Immature natural killer cell (primary cell): ENCODE results near the gene ATAD3A. TPM values are rescaled to one million over a fixed set of nuclear protein-coding genes. Genes with fewer than 3 reads are reported as not detected.
A peak's percentile ranks its signal among the peaks of the same experiment; 100 is the strongest.

Experiments
- DNase-seq, 3 donors: peaks; one replicate each; pipeline ENCODE4 v3.0.0; 2022; ENCODE audit warnings: mixed read lengths in 1 of 3
- H3K27ac Mint-ChIP-seq, 6 donors: one replicate each; pipeline ENCODE4 v1.8.0; 2020; ENCODE audit warnings: mixed read lengths in 6 of 6, mild to moderate bottlenecking in 5 of 6, inconsistent platforms in 4 of 6, moderate library complexity in 3 of 6
- H3K27me3 Mint-ChIP-seq, 3 donors: one replicate each; pipeline ENCODE4 v1.8.0; 2020 to 2021; ENCODE audit warnings: low read depth in 3 of 3, mild to moderate bottlenecking in 3 of 3, mixed read lengths in 3 of 3, moderate library complexity in 3 of 3, inconsistent platforms in 1 of 3
- H3K36me3 Mint-ChIP-seq, 3 donors: one replicate each; pipeline ENCODE4 v1.8.0; 2020; ENCODE audit warnings: mixed read lengths in 3 of 3, inconsistent platforms in 2 of 3, mild to moderate bottlenecking in 2 of 3
- H3K4me1 Mint-ChIP-seq, 2 donors: one replicate each; pipeline ENCODE4 v1.8.0; 2020; ENCODE audit warnings: inconsistent platforms in 2 of 2, mild to moderate bottlenecking in 2 of 2, mixed read lengths in 2 of 2, moderate library complexity in 1 of 2
- H3K4me3 Mint-ChIP-seq, 5 donors: one replicate each; pipeline ENCODE4 v1.8.0; 2020; ENCODE audit warnings: mild to moderate bottlenecking in 5 of 5, mixed read lengths in 5 of 5, inconsistent platforms in 3 of 5, moderate library complexity in 3 of 5
- H3K9me3 Mint-ChIP-seq, 6 donors: one replicate each; pipeline ENCODE4 v1.8.0; 2020; ENCODE audit warnings: mild to moderate bottlenecking in 6 of 6, mixed read lengths in 6 of 6, inconsistent platforms in 4 of 6, moderate library complexity in 3 of 6
- polyA plus RNA-seq, 3 donors: library from polyadenylated mRNA; unstranded; fragments of 300-500 nt; fragmentation: Illumina TruSeq; gene quantifications; one replicate each; pipeline ENCODE4 v1.2.3, GENCODE V29; 2021

Gene ATAD3A
- polyA plus RNA-seq, 3 donors from 2014 or later: 6.4 to 14.5 (median 7.3) TPM

- H3K27me3 Mint-ChIP-seq: peaks cover 0 to 1% (median 0%) of the 10 kb centered on the region in 3 donors
- peaks cover 0 to under 1% of the 10 kb centered on the region in 2 donors for H3K4me1 Mint-ChIP-seq
- no peak overlapping the region for H3K4me3 Mint-ChIP-seq
- H3K27ac Mint-ChIP-seq: no peak overlapping the region
- H3K9me3 Mint-ChIP-seq: peaks cover 0 to 5% (median under 1%) of the 10 kb centered on the region in 6 donors
- DNase-seq: no peak
- peaks cover 5 to 6% (median 6%) of the 10 kb centered on the region in 3 donors for H3K36me3 Mint-ChIP-seq
These were observed 22.6 kb downstream of the ATAD3A start for GRCh38 chr1:1534401-1535154.

DNA sequence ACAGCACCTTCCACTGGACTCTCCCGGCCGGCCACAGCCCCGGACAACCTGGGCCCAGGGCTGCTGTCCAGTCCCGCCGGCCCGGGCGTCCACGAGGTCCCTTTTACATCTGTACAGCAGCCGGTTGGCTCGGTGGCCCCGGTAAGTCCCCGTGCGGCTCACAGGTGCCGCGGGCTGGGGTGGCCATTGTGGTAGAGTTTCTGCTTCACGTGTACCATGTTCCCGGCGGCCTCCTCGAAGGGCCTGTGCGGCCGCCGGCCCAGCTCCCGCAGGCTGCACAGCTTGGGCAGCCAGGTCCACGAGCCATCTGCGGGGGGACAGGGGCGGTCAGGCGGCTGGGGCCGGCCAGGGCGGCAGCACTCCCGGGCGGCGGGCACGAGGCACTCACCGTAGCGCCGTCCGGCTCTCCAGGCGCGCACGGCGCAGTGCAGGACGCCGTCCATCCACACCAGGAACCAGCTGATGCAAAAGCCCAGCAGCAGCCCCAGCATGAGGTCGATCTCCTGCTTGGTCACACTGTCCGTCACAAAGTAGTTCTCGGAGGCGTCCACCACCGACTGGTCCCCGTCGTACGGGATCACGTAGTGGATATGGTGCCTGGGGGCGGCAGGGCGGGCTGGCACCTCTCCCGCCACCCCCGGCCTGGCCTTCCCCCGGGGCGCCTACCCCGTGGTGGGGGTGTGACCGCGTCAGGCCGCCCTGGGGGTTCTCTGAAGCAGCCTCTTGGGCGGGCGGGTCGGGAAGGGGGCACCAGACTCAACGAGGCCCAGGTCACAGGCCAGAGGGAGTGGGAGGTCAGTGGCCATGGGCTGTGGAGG is 23.4 kb downstream of the ATAD3A start:
- H3K4me1 Mint-ChIP-seq: peaks cover 0 to 1% of the 10 kb centered on the region in 2 donors
- H3K9me3 Mint-ChIP-seq: peaks cover 0 to 5% (median under 1%) of the 10 kb centered on the region in 6 donors
- H3K27me3 Mint-ChIP-seq: peaks cover 0 to 1% (median 0%) of the 10 kb centered on the region in 3 donors

GRCh38 chr1:1536019-1536937 is 24.3 kb downstream of the ATAD3A start:
- no peak overlapping the region for H3K27ac Mint-ChIP-seq
- H3K9me3 Mint-ChIP-seq: peaks cover 0 to 5% (median under 1%) of the 10 kb centered on the region in 6 donors
- DNase-seq: no peak

More for the DNA sequence above, 23.4 kb downstream of the ATAD3A start:
- H3K4me3 Mint-ChIP-seq: no peak overlapping the region
- H3K27ac Mint-ChIP-seq: no peak overlapping the region
- no peak for DNase-seq
- H3K36me3 Mint-ChIP-seq: peaks cover 5 to 6% (median 6%) of the 10 kb centered on the region in 3 donors

GRCh38 chr1:1536938-1537546 is 25.1 kb downstream of the ATAD3A start:
- peaks cover 2 to 8% (median 6%) of the 10 kb centered on the region in 3 donors for H3K36me3 Mint-ChIP-seq
- DNase-seq: no peak
- peaks cover 0 to 3% (median 1%) of the 10 kb centered on the region in 3 donors for H3K27me3 Mint-ChIP-seq
- peaks cover 0 to 1% of the 10 kb centered on the region in 2 donors for H3K4me1 Mint-ChIP-seq
- H3K9me3 Mint-ChIP-seq: peaks cover 0 to 2% (median under 1%) of the 10 kb centered on the region in 6 donors
- H3K27ac Mint-ChIP-seq: no peak overlapping the region
- H3K4me3 Mint-ChIP-seq: no peak overlapping the region

More at GRCh38 chr1:1536019-1536937, 24.3 kb downstream of the ATAD3A start:
- Mint-ChIP-seq H3K27me3 (peaks cover 0 to 1% (median 0%) of the 10 kb centered on the region in 3 donors), H3K4me1 (peaks cover 0 to 1% of the 10 kb centered on the region in 2 donors), H3K4me3 (no peak overlapping the region), H3K36me3 (peaks cover 5 to 6% (median 6%) of the 10 kb centered on the region in 3 donors)

- Mint-ChIP-seq H3K9me3 (no peaks in the 10 kb centered on the region), H3K36me3 (peaks cover 0 to 5% (median 4%) of the 10 kb centered on the region in 3 donors), H3K27ac (no peak overlapping the region), H3K27me3 (peaks cover 0 to 3% (median 1%) of the 10 kb centered on the region in 3 donors), H3K4me3 (peak overlapping the region in 2 of 5 donors; percentile 30 to 32), H3K4me1 (peaks cover 0 to 1% of the 10 kb centered on the region in 2 donors)
- no peak for DNase-seq
These were observed 25.8 kb downstream of the ATAD3A start for GRCh38 chr1:1537626-1538250.

GRCh38 chr1:1538334-1538733 is 26.4 kb downstream of the ATAD3A start:
- H3K4me1 Mint-ChIP-seq: peaks cover 0 to 1% of the 10 kb centered on the region in 2 donors
- peaks cover 0 to 5% (median 4%) of the 10 kb centered on the region in 3 donors for H3K36me3 Mint-ChIP-seq
- H3K4me3 Mint-ChIP-seq: peak overlapping the region; percentile 20 to 53 (median 41)
- H3K9me3 Mint-ChIP-seq: no peaks in the 10 kb centered on the region
- no peak overlapping the region for H3K27ac Mint-ChIP-seq
- peaks cover 0 to 3% (median 1%) of the 10 kb centered on the region in 3 donors for H3K27me3 Mint-ChIP-seq
- no peak for DNase-seq

- Mint-ChIP-seq H3K27me3 (peaks cover 0 to 3% (median 1%) of the 10 kb centered on the region in 3 donors), H3K27ac (no peak overlapping the region), H3K36me3 (peaks cover 0 to 5% (median 4%) of the 10 kb centered on the region in 3 donors), H3K4me1 (peaks cover 0 to 1% of the 10 kb centered on the region in 2 donors), H3K4me3 (peak overlapping the region in 4 of 5 donors; percentile 20 to 45 (median 35)), H3K9me3 (no peaks in the 10 kb centered on the region)
- no peak for DNase-seq
These were observed 27.0 kb downstream of the ATAD3A start for GRCh38 chr1:1538989-1539309.

DNA sequence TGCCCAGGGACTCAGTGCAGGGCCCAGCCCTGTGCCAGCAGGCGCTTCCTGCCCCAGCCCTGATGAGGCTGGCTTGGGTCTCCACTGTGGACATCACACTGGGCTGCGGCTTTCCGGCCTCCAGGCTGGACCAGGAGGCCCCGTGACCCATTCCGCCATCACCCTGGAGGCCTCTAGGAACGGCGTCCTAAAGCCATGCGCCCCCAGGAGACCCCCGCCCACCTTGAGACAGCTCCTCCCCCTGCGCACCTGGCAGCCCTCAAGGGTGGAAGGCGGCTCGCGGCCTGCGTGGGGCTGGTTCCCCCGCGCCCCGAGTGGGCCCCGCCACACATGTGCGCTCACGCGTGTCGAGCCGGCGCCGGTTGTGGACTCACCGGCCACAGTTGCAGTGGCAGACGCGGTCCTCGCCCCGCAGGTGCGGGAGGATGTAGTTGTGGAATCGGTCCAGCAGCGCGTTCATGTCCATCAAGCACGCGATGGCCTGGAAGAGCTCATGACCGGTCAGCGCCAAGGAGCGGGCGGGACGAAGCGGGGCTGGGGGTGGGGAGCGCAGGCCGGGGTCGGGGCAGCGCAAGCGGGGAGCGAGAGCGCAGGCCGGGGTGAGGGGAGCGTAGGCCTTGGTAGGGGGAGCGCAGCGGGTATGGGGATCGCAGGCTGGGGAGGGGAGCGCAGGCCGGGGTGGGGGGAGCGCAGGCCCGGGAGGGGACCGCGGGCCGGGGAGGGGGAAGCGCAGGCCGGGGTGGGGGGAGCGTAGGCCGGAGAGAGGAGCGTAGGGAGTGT is 27.5 kb downstream of the ATAD3A start:
- peaks cover 0 to 3% (median 1%) of the 10 kb centered on the region in 3 donors for H3K27me3 Mint-ChIP-seq
- DNase-seq: no peak
- H3K4me3 Mint-ChIP-seq: peak overlapping the region in 4 of 5 donors; percentile 10 to 76 (median 48)
- H3K9me3 Mint-ChIP-seq: no peaks in the 10 kb centered on the region
- peaks cover 0 to 1% of the 10 kb centered on the region in 2 donors for H3K4me1 Mint-ChIP-seq
- no peak overlapping the region for H3K27ac Mint-ChIP-seq
- peaks cover 0 to 5% (median 4%) of the 10 kb centered on the region in 3 donors for H3K36me3 Mint-ChIP-seq

DNA sequence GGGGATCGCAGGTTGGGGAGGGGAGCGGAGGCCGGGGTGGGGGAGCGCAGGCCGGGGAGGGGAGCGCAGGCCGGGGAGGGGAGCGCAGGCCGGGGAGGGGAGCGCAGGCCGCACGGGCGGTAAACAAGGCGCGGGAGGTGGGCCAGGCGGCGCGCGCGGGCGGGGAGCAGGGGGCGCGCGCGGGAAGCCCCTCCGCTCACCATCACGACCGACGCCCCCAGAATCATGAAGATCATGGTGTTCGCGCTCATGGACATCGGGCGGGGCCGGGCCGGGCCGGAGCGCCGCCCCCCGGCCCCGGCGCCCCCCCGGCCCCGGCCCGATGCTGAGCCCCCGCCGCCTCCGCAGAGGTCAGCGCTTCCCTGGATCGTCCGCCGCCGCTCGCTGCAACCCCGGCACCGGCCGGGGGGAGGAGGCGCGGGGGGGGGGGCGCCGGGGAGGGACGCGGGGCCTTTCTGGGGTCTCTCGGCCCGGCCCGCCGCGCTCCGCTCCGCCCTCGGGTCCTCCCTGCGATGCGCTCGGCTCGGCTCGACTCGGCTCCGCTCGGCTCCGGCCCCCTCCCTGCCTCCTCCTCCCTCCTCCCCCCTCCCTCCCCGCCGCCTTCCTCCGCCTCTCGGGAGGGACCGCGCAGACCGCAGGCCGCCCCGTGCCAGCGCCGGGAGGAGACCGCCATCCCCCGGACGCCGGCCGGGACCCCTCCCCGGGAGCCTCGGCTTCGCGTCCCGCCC is 28.3 kb downstream of the ATAD3A start, which contains the start of gene TMEM240:
Gene TMEM240, minus strand, starts transcription at position 535 of the 728 bp plus-strand sequence. Its CDS starts 278 bp downstream, at position 257.
- peak in 2 of 3 donors; percentile 10 to 21 for DNase-seq
- Mint-ChIP-seq H3K9me3 (no peaks in the 10 kb centered on the region), H3K4me1 (peaks cover 0 to 1% of the 10 kb centered on the region in 2 donors), H3K4me3 (peak within 1 kb of the TSS; percentile 52 to 76 (median 57)), H3K27me3 (peaks cover 0 to 3% (median 1%) of the 10 kb centered on the region in 3 donors), H3K36me3 (peaks cover 0 to 5% (median 4%) of the 10 kb centered on the region in 3 donors), H3K27ac (peak within 1 kb of the TSS in 2 of 6 donors; percentile 31 to 67)

- no peaks in the 10 kb centered on the region for H3K9me3 Mint-ChIP-seq
- peaks cover 0 to 3% (median 1%) of the 10 kb centered on the region in 3 donors for H3K27me3 Mint-ChIP-seq
- peak overlapping the region; percentile 21 to 64 (median 57) for H3K4me3 Mint-ChIP-seq
- no peak for DNase-seq
- peaks cover 0 to 1% of the 10 kb centered on the region in 2 donors for H3K4me1 Mint-ChIP-seq
- peaks cover 0 to 5% (median 4%) of the 10 kb centered on the region in 3 donors for H3K36me3 Mint-ChIP-seq
- peak overlapping the region in 2 of 6 donors; percentile 31 to 67 for H3K27ac Mint-ChIP-seq
These were observed 29.1 kb downstream of the ATAD3A start for GRCh38 chr1:1540818-1541628.
